T-cell (primary cell): ENCODE data around the gene TPPP3. TPM values are rescaled to one million over a fixed set of nuclear protein-coding genes. Genes with fewer than 3 reads are reported as not detected.

Experiments
- ATAC-seq, 4 experiments: fragments of 200-7000 bp in 3 of 4; fragments of 150-1000 bp in 1 of 4; cut with Tn5 transposase; replicated peaks in 1 of 4; 1 replicate in 3 of 4; 2 replicates in 1 of 4; pipeline ENCODE4 v1.10.0; 2021; ENCODE audit warnings: moderate library complexity in 3 of 4, mild to moderate bottlenecking in 2 of 4, moderate number of reproducible peaks in 1 of 4
- CTCF ChIA-PET, 2 donors: fragments of 300-600 bp; sonication (Branson Sonifier 250); formaldehyde crosslinking; loops; one replicate each; lab custom pipeline; 2022; ENCODE audit warnings: antibody characterized with exemption in 2 of 2; lab: Charles Lee
- POLR2A ChIA-PET, 2 donors: fragments of 300-600 bp; sonication (Branson Sonifier 250); formaldehyde crosslinking; loops; one replicate each; lab custom pipeline; 2022; ENCODE audit warnings: antibody characterized with exemption in 2 of 2; lab: Charles Lee
- DNase-seq, 35 experiments: peaks; one replicate each; pipeline versions ENCODE4 v3.0.0 to v3.0.0-alpha.2; 2013 to 2023
- H3K27ac ChIP-seq: one replicate; pipeline ENCODE4 v1.5.1; 2013; ENCODE audit warnings: low read length
- H3K27me3 ChIP-seq, 2 experiments: replicated peaks in 1 of 2; 1 replicate in 1 of 2; 2 replicates in 1 of 2; pipeline versions ENCODE4 v1.6.1 to v1.7.0; 2013; ENCODE audit warnings: low read length in 1 of 2, mixed read lengths in 1 of 2; ENCODE audit not compliant: control insufficient read depth in 2 of 2, insufficient read depth in 2 of 2; ENCODE audit errors: extremely low read depth in 1 of 2
- H3K36me3 ChIP-seq, 2 donors: 1 replicate in 1 of 2; 2 replicates in 1 of 2; pipeline versions ENCODE4 v1.6.1 to v1.7.0; 2013; ENCODE audit warnings: low read length in 1 of 2; ENCODE audit not compliant: control insufficient read depth in 2 of 2, insufficient read depth in 1 of 2; ENCODE audit errors: extremely low read depth in 1 of 2
- H3K4me1 ChIP-seq, 2 experiments: 1 replicate in 1 of 2; 2 replicates in 1 of 2; pipeline versions ENCODE4 v1.6.1 to v1.7.0; 2013; ENCODE audit warnings: low read length in 2 of 2, mixed read lengths in 1 of 2; ENCODE audit not compliant: insufficient read depth in 2 of 2, control insufficient read depth in 1 of 2; ENCODE audit errors: extremely low read depth in 1 of 2
- H3K4me3 ChIP-seq, 2 donors: 1 replicate in 1 of 2; 2 replicates in 1 of 2; pipeline versions ENCODE4 v1.5.1 to v1.7.0; 2013; ENCODE audit warnings: mild to moderate bottlenecking in 2 of 2, low read length in 1 of 2, moderate library complexity in 1 of 2; ENCODE audit not compliant: control insufficient read depth in 1 of 2; ENCODE audit errors: extremely low read depth in 1 of 2
- H3K9me3 ChIP-seq: 2 replicates; pipeline ENCODE4 v1.7.0; 2013
- H3K27ac Mint-ChIP-seq, 2 donors: one replicate each; pipeline ENCODE4 v1.8.0; 2020 to 2021; ENCODE audit warnings: mild to moderate bottlenecking in 2 of 2, mixed read lengths in 2 of 2
- H3K27me3 Mint-ChIP-seq, 2 donors: one replicate each; pipeline ENCODE4 v1.8.0; 2021 to 2022; ENCODE audit warnings: mixed read lengths in 2 of 2
- H3K36me3 Mint-ChIP-seq: one replicate; pipeline ENCODE4 v1.8.0; 2021; ENCODE audit warnings: mixed read lengths
- H3K4me1 Mint-ChIP-seq, 3 donors: one replicate each; pipeline ENCODE4 v1.8.0; 2020 to 2022; ENCODE audit warnings: mixed read lengths in 3 of 3, mild to moderate bottlenecking in 1 of 3
- H3K4me3 Mint-ChIP-seq, 3 donors: one replicate each; pipeline ENCODE4 v1.8.0; 2020 to 2022; ENCODE audit warnings: mild to moderate bottlenecking in 3 of 3, mixed read lengths in 3 of 3, moderate library complexity in 3 of 3
- H3K9me3 Mint-ChIP-seq, 3 donors: one replicate each; pipeline ENCODE4 v1.8.0; 2020 to 2022; ENCODE audit warnings: mixed read lengths in 3 of 3
- WGBS: methylation state at CpG from one replicate; pipeline ENCODE4 v1.1.5; 2013; ENCODE audit warnings: missing lambda C conversion rate; ENCODE audit not compliant: insufficient coverage; 5-methylcytosine and 5-hydroxymethylcytosine counted together
- total RNA-seq, 35 experiments: library from RNA in 6 of 35; stranded (reverse) in 6 of 35; fragments of 120-200 nt in 1 of 35; gene quantifications; one replicate each; pipeline versions ENCODE4 v1.2.1 to v1.2.4 and lab custom pipeline; 2013 to 2026

Gene TPPP3
- total RNA-seq (under 1 TPM in 2 of 5 donors, not detected in 3; 0.18 to 0.23 TPM), total RNA-seq (lab: John Stamatoyannopoulos, UW) (0 to 0.17 (median 0.04) reads per million in 29 experiments)
- 0.29 TPM for total RNA-seq (2013)

GRCh38 chr16:67393111-67393787 lies at the start of gene TPPP3:
Gene TPPP3 (minus strand): TSS chr16:67393498. CDS start chr16:67391111, 2,387 bp downstream.
- ChIA-PET CTCF (no interaction called here), POLR2A (no interaction called here)
- H3K36me3 ChIP-seq, result no peaks in the 10 kb centered on the region
- no peaks in the 10 kb centered on the region for H3K9me3 ChIP-seq
- peaks cover 30 to 45% of the 10 kb centered on the region in 2 donors for H3K27me3 Mint-ChIP-seq
- H3K27ac Mint-ChIP-seq, result no peak within 1 kb of the TSS
- peaks cover 7 to 8% (median 8%) of the 10 kb centered on the region in 3 donors for H3K4me1 Mint-ChIP-seq
- 16% methylated on average over 48 of the region's 56 CpGs for WGBS
- H3K27me3 ChIP-seq, result peaks cover 0 to 69% of the 10 kb centered on the region in 2 experiments
- H3K36me3 Mint-ChIP-seq, result no peaks in the 10 kb centered on the region
- no peaks in the 10 kb centered on the region for H3K9me3 Mint-ChIP-seq
- peak; percentile 29 to 74 (median 34) for ATAC-seq
- peak within 1 kb of the TSS; percentile 47 to 71 (median 50) for H3K4me3 Mint-ChIP-seq
- H3K27ac ChIP-seq, result no peak within 1 kb of the TSS
- peaks cover 0 to 22% of the 10 kb centered on the region in 2 experiments for H3K4me1 ChIP-seq
- DNase-seq, result peak in 17 of 35 experiments; percentile 12 to 54 (median 24)
- peak within 1 kb of the TSS in 1 of 2 donors; percentile 29 for H3K4me3 ChIP-seq

- ATAC-seq (no peak), DNase-seq (no peak)
- Histone ChIP-seq H3K4me3 (no peak overlapping the region), H3K27ac (no peak overlapping the region), H3K4me1 (peaks cover 0 to under 1% of the 10 kb centered on the region in 2 experiments), H3K9me3 (no peaks in the 10 kb centered on the region), H3K36me3 (peaks cover 31 to 69% of the 10 kb centered on the region in 2 donors), H3K27me3 (no peaks in the 10 kb centered on the region)
- no peaks in the 10 kb centered on the region for H3K9me3 Mint-ChIP-seq
- POLR2A ChIA-PET, result no interaction called here
- no peaks in the 10 kb centered on the region for H3K27me3 Mint-ChIP-seq
- no peak overlapping the region for H3K4me3 Mint-ChIP-seq
- CTCF ChIA-PET, result no interaction called here
- peaks cover 29% of the 10 kb centered on the region for H3K36me3 Mint-ChIP-seq
- H3K27ac Mint-ChIP-seq, result no peak overlapping the region
- WGBS, result 96% methylated on average over 8 of the region's 13 CpGs
- no peaks in the 10 kb centered on the region for H3K4me1 Mint-ChIP-seq
Measured at GRCh38 chr16:67442581-67443255, 49.4 kb upstream of the TPPP3 start.

- no peaks in the 10 kb centered on the region for H3K4me1 Mint-ChIP-seq
- no peak overlapping the region for H3K27ac ChIP-seq
- H3K27ac Mint-ChIP-seq, result no peak overlapping the region
- no peak overlapping the region for H3K4me3 Mint-ChIP-seq
- no peak overlapping the region for H3K4me3 ChIP-seq
- no peaks in the 10 kb centered on the region for H3K9me3 Mint-ChIP-seq
- H3K36me3 Mint-ChIP-seq, result peaks cover 29% of the 10 kb centered on the region
- H3K27me3 Mint-ChIP-seq, result no peaks in the 10 kb centered on the region
- DNase-seq (no peak), ATAC-seq (no peak)
- peaks cover 27 to 70% of the 10 kb centered on the region in 2 donors for H3K36me3 ChIP-seq
- POLR2A ChIA-PET, result interaction anchor here in 1 of 2 donors (0.7 kb wide), 1 partner anchor 10 kb away, joined by 7 read pairs; no protein-coding TSS in a partner anchor
- 85% methylated on average over 4 of the region's 5 CpGs for WGBS
- H3K27me3 ChIP-seq, result no peaks in the 10 kb centered on the region
- no peaks in the 10 kb centered on the region for H3K4me1 ChIP-seq
- H3K9me3 ChIP-seq, result no peaks in the 10 kb centered on the region
- CTCF ChIA-PET, result no interaction called here
Measured at GRCh38 chr16:67441907-67442306, 48.6 kb upstream of the TPPP3 start.

- H3K27ac ChIP-seq, result no peak overlapping the region
- ATAC-seq (no peak), DNase-seq (no peak)
- H3K36me3 ChIP-seq, result peaks cover 27 to 65% of the 10 kb centered on the region in 2 donors
- Mint-ChIP-seq H3K36me3 (peaks cover 29% of the 10 kb centered on the region), H3K27ac (no peak overlapping the region), H3K27me3 (no peaks in the 10 kb centered on the region), H3K9me3 (no peaks in the 10 kb centered on the region), H3K4me1 (no peaks in the 10 kb centered on the region), H3K4me3 (no peak overlapping the region)
- H3K4me1 ChIP-seq, result no peaks in the 10 kb centered on the region
- no peak overlapping the region for H3K4me3 ChIP-seq
- H3K9me3 ChIP-seq, result no peaks in the 10 kb centered on the region
- POLR2A ChIA-PET, result interaction anchor here in 1 of 2 donors (0.6 kb wide), 1 partner anchor 33 kb away, joined by 3 read pairs; no protein-coding TSS in a partner anchor
- CTCF ChIA-PET, result no interaction called here
- 85% methylated on average over 15 of the region's 17 CpGs for WGBS
- no peaks in the 10 kb centered on the region for H3K27me3 ChIP-seq
Measured at GRCh38 chr16:67441271-67441753, 48.0 kb upstream of the TPPP3 start.

GRCh38 chr16:67438824-67439393 lies 45.6 kb upstream of the TPPP3 start:
- Mint-ChIP-seq H3K27me3 (no peaks in the 10 kb centered on the region), H3K4me3 (no peak overlapping the region), H3K27ac (no peak overlapping the region), H3K36me3 (peaks cover 22% of the 10 kb centered on the region), H3K9me3 (no peaks in the 10 kb centered on the region), H3K4me1 (no peaks in the 10 kb centered on the region)
- H3K27me3 ChIP-seq, result no peaks in the 10 kb centered on the region
- WGBS, result 97% methylated on average over 19 of the region's 19 CpGs
- CTCF ChIA-PET, result interaction anchor here in 1 of 2 donors (0.5 kb wide), 1 partner anchor 18 kb away, joined by 5 read pairs; no protein-coding TSS in a partner anchor
- POLR2A ChIA-PET, result no interaction called here
- no peak overlapping the region for H3K27ac ChIP-seq
- H3K36me3 ChIP-seq, result peaks cover 9 to 45% of the 10 kb centered on the region in 2 donors
- DNase-seq (no peak), ATAC-seq (no peak)
- no peak overlapping the region for H3K4me3 ChIP-seq
- no peaks in the 10 kb centered on the region for H3K9me3 ChIP-seq
- no peaks in the 10 kb centered on the region for H3K4me1 ChIP-seq

- H3K4me3 ChIP-seq, result no peak overlapping the region
Measured at GRCh38 chr16:67438098-67438791, 44.9 kb upstream of the TPPP3 start.

More at GRCh38 chr16:67438098-67438791, 44.9 kb upstream of the TPPP3 start:
- DNase-seq, result no peak
- no peak for ATAC-seq
- H3K9me3 Mint-ChIP-seq, result no peaks in the 10 kb centered on the region
- POLR2A ChIA-PET, result no interaction called here
- H3K36me3 Mint-ChIP-seq, result peaks cover 20% of the 10 kb centered on the region
- CTCF ChIA-PET, result no interaction called here
- H3K27ac ChIP-seq, result no peak overlapping the region
- peak overlapping the region in 1 of 2 donors; percentile 49 for H3K27ac Mint-ChIP-seq
- H3K4me1 ChIP-seq, result no peaks in the 10 kb centered on the region
- H3K27me3 ChIP-seq, result no peaks in the 10 kb centered on the region
- 96% methylated on average over 12 of the region's 20 CpGs for WGBS
- H3K27me3 Mint-ChIP-seq, result no peaks in the 10 kb centered on the region
- peaks cover 9 to 40% of the 10 kb centered on the region in 2 donors for H3K36me3 ChIP-seq
- H3K4me1 Mint-ChIP-seq, result no peaks in the 10 kb centered on the region
- no peaks in the 10 kb centered on the region for H3K9me3 ChIP-seq
- no peak overlapping the region for H3K4me3 Mint-ChIP-seq
